NOMO-1 treated with DMSO at 0.1 percent for 48 hours (cell line): ENCODE results near the gene KLHL5.
"Not testable (repeated sequence)": the region's sequence is repeated elsewhere in the genome, so short reads cannot be mapped to it uniquely, and the experiment has no call there.

Experiments used
- DNase-seq: peaks from one replicate; lab custom pipeline; 2025; ENCODE audit not compliant: unreplicated experiment; lab: John Stamatoyannopoulos, UW

KLHL5 gene, protein sequence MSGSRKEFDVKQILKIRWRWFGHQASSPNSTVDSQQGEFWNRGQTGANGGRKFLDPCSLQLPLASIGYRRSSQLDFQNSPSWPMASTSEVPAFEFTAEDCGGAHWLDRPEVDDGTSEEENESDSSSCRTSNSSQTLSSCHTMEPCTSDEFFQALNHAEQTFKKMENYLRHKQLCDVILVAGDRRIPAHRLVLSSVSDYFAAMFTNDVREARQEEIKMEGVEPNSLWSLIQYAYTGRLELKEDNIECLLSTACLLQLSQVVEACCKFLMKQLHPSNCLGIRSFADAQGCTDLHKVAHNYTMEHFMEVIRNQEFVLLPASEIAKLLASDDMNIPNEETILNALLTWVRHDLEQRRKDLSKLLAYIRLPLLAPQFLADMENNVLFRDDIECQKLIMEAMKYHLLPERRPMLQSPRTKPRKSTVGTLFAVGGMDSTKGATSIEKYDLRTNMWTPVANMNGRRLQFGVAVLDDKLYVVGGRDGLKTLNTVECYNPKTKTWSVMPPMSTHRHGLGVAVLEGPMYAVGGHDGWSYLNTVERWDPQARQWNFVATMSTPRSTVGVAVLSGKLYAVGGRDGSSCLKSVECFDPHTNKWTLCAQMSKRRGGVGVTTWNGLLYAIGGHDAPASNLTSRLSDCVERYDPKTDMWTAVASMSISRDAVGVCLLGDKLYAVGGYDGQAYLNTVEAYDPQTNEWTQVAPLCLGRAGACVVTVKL

DNA sequence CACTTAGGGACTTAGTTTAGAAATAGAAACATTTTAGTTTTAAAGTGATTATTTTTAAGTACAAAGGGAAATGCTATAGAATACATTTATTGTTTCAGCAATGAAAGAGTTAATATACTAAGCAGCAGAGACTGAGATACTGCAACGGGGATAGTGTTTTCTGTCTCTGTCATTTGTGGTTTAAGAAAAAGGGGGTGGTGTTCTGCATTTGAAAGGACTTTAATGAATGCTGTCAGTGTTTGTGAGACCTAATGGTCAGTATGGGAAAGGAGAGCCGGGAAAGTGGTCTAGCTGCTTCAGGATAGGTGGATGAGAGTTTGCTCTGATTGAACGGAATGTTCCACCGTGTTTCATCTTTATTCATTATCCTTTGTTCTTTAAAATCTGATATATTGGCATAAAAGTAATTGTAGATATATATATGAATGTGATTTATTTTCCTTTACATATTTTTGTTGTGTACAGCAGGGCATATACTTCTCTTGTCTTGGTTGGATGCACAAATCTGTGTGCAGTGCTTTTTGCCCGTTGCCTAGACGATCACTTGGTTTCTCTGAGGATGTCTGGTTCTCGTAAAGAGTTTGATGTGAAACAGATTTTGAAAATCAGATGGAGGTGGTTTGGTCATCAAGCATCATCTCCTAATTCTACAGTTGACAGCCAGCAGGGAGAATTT lies at the start of gene KLHL5:
Gene KLHL5 (plus strand): TSS at position 139 of the 676 bp plus-strand sequence. CDS start 421 bp downstream, at position 560.
- no peak for DNase-seq

DNA sequence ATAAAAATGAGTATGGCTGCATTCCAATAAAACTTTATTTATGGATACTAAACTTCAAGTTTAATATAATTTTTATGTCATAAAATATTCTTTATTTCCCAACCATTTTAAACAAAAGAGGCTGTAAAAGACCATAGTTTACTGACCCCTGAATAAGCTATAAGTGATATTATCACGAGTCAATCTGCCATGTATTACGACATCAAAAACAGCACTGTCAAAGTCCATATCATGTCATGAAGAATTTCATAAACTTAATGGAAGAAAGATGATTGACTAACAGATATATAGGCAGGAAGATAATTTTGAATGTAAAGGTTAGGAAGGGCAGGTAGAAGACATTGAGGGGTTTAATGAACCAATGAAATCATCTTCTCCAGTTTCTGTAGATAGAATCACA lies 48.0 kb upstream of the KLHL5 start:
- DNase-seq, result no peak

DNA sequence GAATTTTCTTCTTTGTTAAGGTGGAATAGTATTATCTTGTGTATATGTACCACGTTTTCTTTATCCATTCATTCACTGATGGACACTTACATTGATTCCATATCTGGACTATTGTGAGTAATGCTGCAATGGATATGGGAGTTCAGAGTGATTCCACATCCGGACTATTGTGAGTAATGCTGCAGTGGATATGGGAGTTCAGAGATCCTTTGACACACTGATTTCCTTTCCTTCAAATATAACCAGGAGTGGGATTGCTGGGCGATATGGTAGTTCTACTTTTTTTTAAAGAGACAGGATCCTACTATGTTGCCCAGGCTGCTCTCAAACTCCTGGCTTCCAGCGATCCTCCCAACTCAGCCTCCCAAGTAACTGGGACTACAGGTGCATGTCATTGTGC lies 41.9 kb upstream of the KLHL5 start:
- DNase-seq, result no peak

DNA sequence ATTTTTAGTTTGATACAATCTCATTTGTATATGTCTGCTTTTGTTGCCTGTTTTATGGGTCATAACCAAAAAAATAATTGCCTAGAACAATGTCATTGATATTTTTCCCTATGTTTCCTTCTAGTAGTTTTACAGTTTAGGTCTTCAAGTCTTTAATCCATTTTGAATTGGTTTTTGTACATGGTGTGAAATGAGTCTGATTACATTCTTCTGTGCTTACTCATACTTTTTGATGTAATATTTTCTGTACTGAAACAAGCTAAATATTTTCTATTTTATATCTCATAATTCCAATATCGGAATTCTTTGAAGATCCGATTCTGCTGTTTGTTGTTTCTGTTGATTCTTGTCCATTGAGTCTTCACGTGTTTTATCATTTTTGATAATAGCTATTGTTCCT lies 40.4 kb upstream of the KLHL5 start:
- no peak for DNase-seq

DNA sequence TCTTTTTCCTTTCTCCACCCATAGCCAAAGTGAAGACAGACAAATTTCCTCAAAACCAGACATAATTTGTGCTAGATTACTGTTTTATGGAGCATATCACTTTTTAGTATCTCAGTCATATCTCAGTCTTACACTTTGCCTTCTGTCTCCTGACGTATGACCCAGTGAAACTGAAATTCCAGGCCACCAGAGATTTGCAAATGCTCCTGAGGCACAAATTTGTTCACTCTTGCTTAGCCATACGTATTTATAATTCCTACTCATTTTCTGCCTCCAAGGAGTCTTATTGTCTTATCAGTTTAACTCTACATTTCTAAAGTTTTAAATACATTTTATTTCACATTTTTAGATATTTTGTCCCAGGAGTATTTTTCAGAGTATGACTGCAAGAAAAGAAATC lies 39.8 kb upstream of the KLHL5 start:
- DNase-seq, result no peak

DNA sequence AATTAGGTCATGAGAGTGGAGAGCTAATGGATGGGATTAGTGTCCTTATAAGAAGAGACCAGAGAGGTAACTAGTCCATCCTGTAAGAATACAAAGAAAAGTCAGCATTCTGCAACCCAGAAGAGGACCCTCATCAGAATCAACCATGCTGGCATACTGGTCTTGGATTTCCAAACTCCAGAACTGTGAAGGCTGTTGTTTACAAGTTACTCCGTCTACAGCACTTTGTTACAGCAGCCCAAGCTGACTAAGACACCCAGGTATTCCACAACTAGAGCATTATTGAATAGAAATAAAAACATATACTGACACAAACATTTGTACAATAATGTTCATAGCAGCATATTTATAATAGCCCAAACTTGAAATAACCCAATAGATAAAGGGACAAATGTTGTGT lies 39.0 kb upstream of the KLHL5 start:
- DNase-seq, result no peak

DNA sequence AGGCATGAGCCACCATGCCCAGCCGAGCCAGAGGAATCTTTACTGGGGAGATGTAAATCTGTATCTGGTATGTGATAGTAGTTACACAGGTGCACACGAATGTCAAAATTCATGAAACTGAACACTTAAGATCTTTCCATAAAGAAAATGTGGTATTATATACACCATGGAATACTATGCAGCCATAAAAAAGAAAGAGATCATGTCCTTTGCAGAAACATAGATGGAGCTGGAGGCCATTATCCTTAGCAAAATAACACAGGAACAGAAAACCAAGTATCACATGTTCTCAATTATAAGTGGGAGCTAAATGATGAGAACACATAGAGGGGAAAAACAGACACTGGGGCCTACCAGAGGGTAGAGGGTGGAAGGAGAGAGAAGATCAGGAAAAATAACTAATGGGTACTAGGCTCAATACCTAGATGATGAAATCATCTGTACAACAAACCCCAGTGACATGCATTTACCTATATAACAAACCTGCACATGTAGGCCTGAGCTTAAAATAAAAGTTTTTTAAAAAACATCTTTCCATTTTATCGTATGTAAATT lies 37.6 kb upstream of the KLHL5 start:
- no peak for DNase-seq

DNA sequence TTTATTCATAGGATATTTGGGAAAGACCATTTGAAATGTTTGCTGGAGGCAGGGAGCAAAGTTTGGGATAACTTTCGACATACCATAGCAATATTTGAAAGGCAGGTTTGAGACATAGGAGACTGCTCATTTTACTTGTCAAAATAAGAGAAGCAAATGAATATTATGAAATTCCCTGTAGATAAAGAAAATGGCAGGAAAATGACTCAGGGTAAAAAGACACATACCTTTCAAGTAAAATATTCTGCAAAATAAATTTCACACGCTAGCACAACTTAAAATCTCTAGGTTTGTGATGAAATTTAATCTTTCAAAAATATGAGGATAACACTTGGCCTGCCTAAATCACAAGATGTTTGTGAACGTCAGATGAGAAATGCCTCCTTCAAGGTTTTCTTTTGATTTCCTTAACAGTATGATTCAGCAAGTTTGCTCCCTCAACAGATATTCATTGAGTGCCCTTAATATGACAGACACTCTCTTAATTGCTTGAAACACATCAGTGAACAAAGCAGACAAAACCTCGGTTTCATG lies 36.4 kb upstream of the KLHL5 start:
- DNase-seq, result peak; percentile 70

DNA sequence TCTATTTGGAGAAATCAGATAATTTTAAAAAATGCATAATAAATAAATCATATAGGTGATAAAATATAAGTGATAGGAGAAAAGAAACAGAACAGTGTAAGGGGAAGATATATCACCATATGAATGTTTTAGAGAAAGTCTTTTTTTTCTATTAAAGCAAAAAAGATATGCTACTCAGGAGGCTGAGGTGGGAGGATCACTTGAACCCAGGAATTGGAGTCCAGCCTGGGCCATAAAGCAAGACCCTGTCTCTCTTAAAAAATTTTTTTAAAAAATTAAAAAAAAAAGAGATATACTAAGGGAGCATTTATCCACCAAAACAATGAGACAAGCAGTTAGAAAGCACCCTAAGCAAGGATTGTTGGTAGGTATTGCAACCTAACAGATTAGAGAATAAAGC lies 35.9 kb upstream of the KLHL5 start:
- no peak for DNase-seq

DNA sequence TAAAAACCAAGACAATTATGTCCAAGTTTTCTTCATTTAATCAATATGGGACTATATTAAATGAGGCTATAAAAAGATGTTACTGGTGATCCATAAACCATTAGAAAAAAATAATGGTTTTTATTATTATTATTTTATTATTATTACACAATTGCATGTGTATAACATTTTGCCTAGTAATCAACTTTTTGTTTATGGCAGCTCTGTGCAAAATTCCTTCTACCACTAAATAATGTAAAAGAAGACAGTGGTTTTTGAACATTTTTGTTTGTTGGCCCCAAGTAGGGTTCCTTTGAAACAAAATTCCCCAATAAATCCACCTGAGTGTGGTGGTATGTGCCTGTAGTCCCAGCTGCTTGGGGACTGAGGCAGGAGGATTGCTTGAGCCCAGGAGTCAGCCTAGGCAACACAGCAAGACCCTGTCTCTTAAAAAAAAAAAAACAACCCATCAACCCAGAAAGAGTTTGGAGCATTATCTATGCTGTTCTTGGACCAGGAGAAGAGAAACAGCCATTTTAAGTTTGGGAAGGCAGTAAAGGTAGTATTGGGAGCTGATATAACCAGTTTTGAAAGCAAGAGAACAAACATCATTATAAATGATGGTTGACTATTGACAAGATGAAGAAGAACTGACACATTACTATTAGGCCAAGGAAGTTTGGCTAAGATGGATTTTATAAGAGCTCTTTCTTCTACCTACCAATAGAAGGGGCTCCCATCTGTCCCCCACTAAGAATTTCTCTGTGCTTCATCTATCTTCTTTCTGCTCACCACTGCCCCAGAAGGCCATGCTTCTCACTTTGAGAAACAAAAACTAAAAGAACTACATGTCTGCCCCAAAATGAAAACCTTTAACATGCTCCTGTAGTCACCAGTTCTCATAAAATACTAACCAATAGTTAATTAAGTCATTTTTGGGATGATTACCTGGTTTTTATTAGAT lies 32.0 kb upstream of the KLHL5 start:
- peak; percentile 38 for DNase-seq

DNA sequence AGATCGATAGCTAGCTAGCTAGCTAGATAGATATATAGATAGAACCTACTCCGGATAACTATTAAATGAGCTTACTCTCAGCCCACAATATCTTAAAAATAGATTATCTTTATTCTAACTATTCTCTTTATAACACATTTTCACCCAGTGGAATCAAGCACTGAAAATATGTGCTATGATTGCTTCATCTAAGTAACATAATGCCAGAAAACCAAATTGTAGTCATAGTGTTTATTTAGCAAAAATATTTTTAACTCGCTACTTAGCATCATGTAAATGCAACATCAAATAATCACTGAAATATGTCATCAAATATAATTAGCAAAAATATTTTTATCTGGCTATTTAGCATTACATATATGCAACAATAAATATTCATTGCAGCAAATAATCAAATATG lies 31.3 kb upstream of the KLHL5 start:
- DNase-seq, result no peak

DNA sequence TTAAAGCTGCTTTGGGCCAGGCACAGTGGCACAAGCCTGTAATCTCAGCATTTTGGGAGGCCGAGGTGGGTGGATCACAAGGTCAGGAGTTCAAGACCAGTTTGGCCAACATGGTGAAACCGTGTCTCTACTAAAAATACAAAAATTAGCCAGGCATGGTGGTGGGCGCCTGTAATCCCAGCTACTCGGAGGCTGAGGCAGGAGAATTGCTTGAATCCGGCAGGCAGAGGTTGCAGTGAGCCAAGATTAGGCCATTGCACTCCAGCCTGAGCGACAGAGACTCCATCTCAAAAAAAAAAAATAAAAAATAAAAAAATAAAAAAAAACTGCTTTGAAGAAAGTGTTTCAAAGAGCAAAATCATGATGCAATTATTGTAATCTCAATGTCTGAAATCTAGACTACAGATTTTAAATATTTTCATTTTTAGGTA lies 30.4 kb upstream of the KLHL5 start:
- DNase-seq, result not testable (repeated sequence)

DNA sequence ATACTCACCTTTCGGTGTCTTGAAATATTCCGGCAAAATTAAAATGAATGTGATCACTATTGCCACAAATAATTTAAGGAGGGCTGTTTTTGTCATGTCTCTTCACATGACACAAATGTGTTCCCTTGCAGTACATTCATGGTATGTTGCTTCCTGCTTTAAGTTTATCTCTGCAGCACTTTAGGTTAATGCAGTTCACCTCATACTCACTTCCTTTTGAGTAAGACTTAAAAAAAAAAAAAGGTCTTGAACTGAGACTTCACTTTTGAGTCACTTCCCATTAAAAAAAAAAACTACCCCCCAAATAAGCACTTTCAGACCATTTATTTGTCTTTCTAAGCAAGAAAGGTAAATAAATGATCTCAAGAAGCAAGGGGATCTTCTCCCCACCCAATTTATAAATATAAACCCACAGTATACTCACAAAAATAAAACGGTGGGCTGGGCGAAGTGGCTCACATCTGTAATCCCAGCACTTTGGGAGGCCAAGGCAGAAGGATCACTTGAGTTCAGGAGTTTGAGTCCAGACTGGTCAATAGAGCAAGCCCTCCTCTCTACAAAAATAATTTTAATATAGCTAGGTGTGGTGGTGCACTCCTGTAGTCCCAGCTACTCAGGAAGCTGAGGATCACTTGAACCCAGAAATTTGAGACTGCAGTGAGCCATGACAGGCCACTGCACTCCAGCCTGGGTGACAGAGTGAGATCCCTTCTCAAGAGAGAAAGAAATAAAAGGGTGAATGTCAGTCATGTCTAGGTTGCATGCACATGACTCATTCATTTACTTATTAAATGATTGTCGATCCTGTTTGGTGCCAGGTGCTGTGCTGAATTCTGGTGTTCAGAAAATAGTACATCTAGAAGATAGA lies 29.6 kb upstream of the KLHL5 start, which contains the start of gene TMEM156:
Gene TMEM156 (minus strand): TSS at position 192 of the 868 bp plus-strand sequence. CDS start 96 bp downstream, at position 96.
- peak; percentile 88 for DNase-seq

DNA sequence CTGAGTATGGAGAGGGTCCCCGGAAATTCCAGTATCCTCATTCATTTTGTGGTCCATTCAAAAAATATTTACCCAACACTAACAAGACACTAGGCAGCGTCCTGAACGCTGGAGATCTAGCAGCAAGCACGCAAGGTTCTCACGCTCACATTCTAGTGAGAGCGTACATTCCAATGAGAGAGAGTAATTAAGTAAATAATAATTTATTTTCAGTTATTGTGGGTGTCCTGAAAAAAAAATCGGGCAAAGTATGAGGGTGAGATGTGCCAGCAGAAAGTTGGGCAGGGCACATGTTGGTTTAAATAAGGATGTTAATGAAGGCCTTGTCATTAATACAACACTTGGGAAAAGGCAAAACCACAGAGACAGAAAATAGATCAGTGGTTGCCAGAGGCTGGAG lies 25.9 kb upstream of the KLHL5 start:
- no peak for DNase-seq

DNA sequence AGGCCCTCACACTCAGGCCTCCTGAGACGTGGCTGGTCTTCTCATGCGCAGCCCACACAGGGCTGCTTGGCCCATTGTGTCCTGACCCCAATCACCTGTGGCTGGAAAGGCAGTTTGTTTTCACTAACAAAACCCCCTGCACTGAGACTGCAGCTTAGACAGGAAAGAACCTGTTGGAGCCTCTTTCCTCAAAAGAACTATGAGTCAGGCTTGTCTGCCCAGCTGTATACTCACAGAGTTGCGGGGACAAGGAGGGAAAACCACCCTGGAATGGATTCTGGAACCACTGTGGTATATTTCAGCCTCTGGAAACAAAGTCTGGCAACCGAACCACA lies 24.6 kb upstream of the KLHL5 start:
- no peak for DNase-seq

DNA sequence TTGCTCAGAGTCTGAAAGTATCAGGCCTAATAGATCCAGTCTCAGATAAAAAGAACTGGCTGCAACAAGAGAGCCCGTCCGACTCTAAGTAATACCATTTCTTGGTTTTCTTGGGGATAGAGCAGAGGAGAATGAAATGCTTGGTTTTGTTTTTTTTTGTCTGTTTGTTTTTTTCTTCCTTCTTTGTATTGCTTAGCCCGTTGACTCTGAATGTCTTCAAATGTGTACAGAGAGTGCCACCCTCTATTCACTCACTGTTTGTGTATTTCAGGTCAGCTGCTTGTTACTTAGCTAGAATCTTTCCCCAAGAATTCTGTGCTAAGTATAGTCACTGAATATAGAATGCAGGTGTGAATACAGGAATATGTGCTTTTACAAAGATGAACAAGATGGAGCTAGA lies 24.1 kb upstream of the KLHL5 start:
- no peak for DNase-seq

DNA sequence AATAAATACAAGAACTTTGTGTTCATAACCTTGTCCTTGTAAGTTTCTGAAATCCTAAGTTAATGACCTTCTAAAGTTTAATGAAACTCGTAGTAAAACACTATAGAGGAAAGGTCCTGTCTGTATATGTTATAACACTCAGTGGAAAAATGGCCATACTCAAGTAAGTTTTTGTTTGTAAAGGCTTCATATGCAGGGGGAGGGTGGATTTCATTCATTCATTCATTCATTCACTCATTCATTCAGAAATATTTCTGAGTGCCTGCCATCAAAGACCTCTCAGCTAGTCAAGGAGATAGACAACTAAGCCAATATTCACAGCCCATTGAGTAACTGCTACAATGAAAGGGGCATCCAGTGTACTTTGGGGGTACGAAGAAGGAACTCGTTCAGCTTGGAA lies 22.9 kb upstream of the KLHL5 start:
- no peak for DNase-seq

DNA sequence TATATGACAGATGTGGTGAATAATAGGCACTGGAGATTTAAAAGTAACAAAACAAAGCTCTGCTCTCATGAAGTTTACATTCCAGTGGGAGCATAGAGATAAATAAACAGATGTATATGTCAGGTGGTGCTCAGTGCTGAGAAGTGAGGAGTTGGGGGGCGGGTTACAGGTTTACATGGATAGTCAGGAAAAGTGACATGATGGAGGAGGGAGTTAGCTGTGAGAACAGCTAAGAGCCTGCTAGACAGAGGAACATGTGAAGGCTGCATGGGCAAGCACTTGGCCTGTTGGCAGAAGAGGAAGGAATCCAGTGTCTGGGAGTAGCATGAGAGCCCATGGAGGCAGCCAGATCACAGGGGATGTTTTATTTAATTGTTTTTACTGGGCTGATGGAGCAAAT lies 19.7 kb upstream of the KLHL5 start:
- no peak for DNase-seq
